B cell (primary cell): ENCODE results near the gene PNPLA2. TPM values are rescaled to one million over a fixed set of nuclear protein-coding genes. Genes with fewer than 3 reads are reported as not detected.

Experiments
- ATAC-seq: fragments of 200-7000 bp; cut with Tn5 transposase; one replicate; pipeline ENCODE4 v1.10.0; 2021; ENCODE audit warnings: low read depth, mild to moderate bottlenecking, moderate number of reproducible peaks, moderate library complexity
- CTCF ChIA-PET: fragments of 350-600 bp; sonication (Branson Sonifier 250); formaldehyde crosslinking; loops from one replicate; lab custom pipeline; 2021; ENCODE audit warnings: antibody characterized with exemption, inconsistent platforms; lab: Charles Lee
- POLR2A ChIA-PET: fragments of 350-600 bp; sonication (Branson Sonifier 250); formaldehyde crosslinking; loops from one replicate; lab custom pipeline; 2021; ENCODE audit warnings: antibody characterized with exemption; lab: Charles Lee
- DNase-seq: peaks from one replicate; pipeline ENCODE4 v3.0.0; 2013
- H2AFZ ChIP-seq: 2 replicates; pipeline ENCODE4 v1.6.1; 2012; ENCODE audit warnings: mild to moderate bottlenecking, low read depth, low read length; ENCODE audit not compliant: insufficient read depth, poor library complexity, severe bottlenecking
- H3K27ac ChIP-seq, 2 donors: 1 replicate in 1 of 2; 2 replicates in 1 of 2; pipeline ENCODE4 v1.5.1; 2012 to 2013; ENCODE audit warnings: low read length in 2 of 2, mild to moderate bottlenecking in 2 of 2, moderate library complexity in 1 of 2
- H3K27me3 ChIP-seq, 4 experiments: fragments of 200-600 bp in 1 of 4; sonication (generic) in 1 of 4; replicated peaks in 1 of 4; 1 replicate in 2 of 4; 2 replicates in 2 of 4; pipeline versions ENCODE4 v1.6.1 to v1.7.0; 2013 to 2016; ENCODE audit warnings: low read length in 3 of 4, mild to moderate bottlenecking in 2 of 4, mixed read lengths in 1 of 4, moderate library complexity in 1 of 4; ENCODE audit not compliant: insufficient read depth in 4 of 4, control insufficient read depth in 3 of 4; ENCODE audit errors: control extremely low read depth in 1 of 4
- H3K36me3 ChIP-seq, 2 experiments: replicated peaks in 1 of 2; 1 replicate in 1 of 2; 2 replicates in 1 of 2; pipeline versions ENCODE4 v1.6.1 to v1.7.1; 2013; ENCODE audit warnings: low read length in 1 of 2; ENCODE audit not compliant: insufficient read depth in 2 of 2, control insufficient read depth in 1 of 2; ENCODE audit errors: control extremely low read depth in 1 of 2, extremely low read depth in 1 of 2
- H3K4me1 ChIP-seq, 2 donors: fragments of 200-600 bp in 1 of 2; sonication (generic) in 1 of 2; 1 replicate in 1 of 2; 2 replicates in 1 of 2; pipeline versions ENCODE4 v1.5.1 to v1.6.1; 2013 to 2017; ENCODE audit warnings: low read length in 2 of 2; ENCODE audit not compliant: control insufficient read depth in 2 of 2, insufficient read depth in 2 of 2
- H3K4me2 ChIP-seq: replicated peaks from 2 replicates; pipeline ENCODE3; 2012; ENCODE audit warnings: mild to moderate bottlenecking, low read depth, low read length; ENCODE audit not compliant: poor library complexity, severe bottlenecking
- H3K4me3 ChIP-seq, 5 experiments: fragments of 200-600 bp in 1 of 5; sonication (generic) in 1 of 5; 1 replicate in 3 of 5; 2 replicates in 2 of 5; pipeline versions ENCODE4 v1.5.1 to v1.7.0; 2011 to 2016; ENCODE audit warnings: low read length in 4 of 5, mild to moderate bottlenecking in 4 of 5, low read depth in 2 of 5, control low read depth in 1 of 5, moderate library complexity in 1 of 5; ENCODE audit not compliant: insufficient read depth in 1 of 5; ENCODE audit errors: control extremely low read depth in 1 of 5, extremely low read depth in 1 of 5
- H3K79me2 ChIP-seq: fragments of 200-600 bp; sonication (generic); one replicate; pipeline ENCODE4 v1.6.0; 2016; ENCODE audit warnings: low read length; ENCODE audit not compliant: control insufficient read depth, insufficient read depth
- H3K9ac ChIP-seq: fragments of 200-600 bp; sonication (generic); 2 replicates; pipeline ENCODE4 v1.6.1; 2017; ENCODE audit warnings: mild to moderate bottlenecking, low read length, moderate library complexity
- H3K9me3 ChIP-seq, 3 donors: one replicate each; pipeline versions ENCODE4 v1.6.1 to v1.7.1; 2013; ENCODE audit warnings: low read length in 2 of 3; ENCODE audit not compliant: control insufficient read depth in 2 of 3, insufficient read depth in 1 of 3; ENCODE audit errors: control extremely low read depth in 1 of 3
- H4K20me1 ChIP-seq: 2 replicates; pipeline ENCODE4 v1.6.0; 2012; ENCODE audit warnings: mild to moderate bottlenecking, low read length; ENCODE audit not compliant: insufficient read depth, control insufficient read depth, poor library complexity, severe bottlenecking
- H3K27ac Mint-ChIP-seq: one replicate; pipeline ENCODE4 v1.8.0; 2021; ENCODE audit warnings: mixed read lengths
- H3K27me3 Mint-ChIP-seq: one replicate; pipeline ENCODE4 v1.8.0; 2021; ENCODE audit warnings: mixed read lengths
- H3K4me1 Mint-ChIP-seq: one replicate; pipeline ENCODE4 v1.8.0; 2021; ENCODE audit warnings: mixed read lengths
- H3K4me3 Mint-ChIP-seq: one replicate; pipeline ENCODE4 v1.8.0; 2021; ENCODE audit warnings: mixed read lengths
- H3K9me3 Mint-ChIP-seq: one replicate; pipeline ENCODE4 v1.8.0; 2022; ENCODE audit warnings: mixed read lengths; ENCODE audit not compliant: insufficient read depth
- EZH2 ChIP-seq: IDR thresholded peaks from 2 replicates; pipeline ENCODE4 v1.6.1; 2012; ENCODE audit warnings: borderline replicate concordance, low read depth, mild to moderate bottlenecking, moderate library complexity, low read length; ENCODE audit not compliant: insufficient read depth, poor library complexity, severe bottlenecking
- WGBS: methylation state at CpG from one replicate; pipeline ENCODE4 v1.1.5; 2013; ENCODE audit warnings: missing lambda C conversion rate; ENCODE audit not compliant: insufficient coverage; 5-methylcytosine and 5-hydroxymethylcytosine counted together
- intact Hi-C: fragments of 100-400 bp; cut with micrococcal nuclease; formaldehyde crosslinking; loops from one replicate; pipeline ENCODE4 v1.10.0; 2022
- polyA plus RNA-seq: library from polyadenylated mRNA; depleted of rRNA; stranded (reverse); fragments of >200 nt; gene quantifications from 2 replicates; pipeline ENCODE4 v1.2.3, GENCODE V29; 2012
- total RNA-seq, 2 donors: library from RNA; stranded (reverse); fragments of 120-200 nt in 1 of 2; gene quantifications; 1 replicate in 1 of 2; 2 replicates in 1 of 2; pipeline versions ENCODE4 v1.2.3 to v1.2.4, GENCODE V29; 2013 to 2022
- TF ChIP-seq, protein P1 (sequence below): fragments of 200-600 bp; IDR thresholded peaks from one replicate; pipeline ENCODE4 v1.8.0; 2022; ENCODE audit warnings: antibody characterized with exemption, mild to moderate bottlenecking

The PNPLA2 gene
- total and polyA plus RNA-seq, 2 donors (not counting 1 experiment from before 2014, with no cell fraction given) = 208 to 276 TPM

DNA sequence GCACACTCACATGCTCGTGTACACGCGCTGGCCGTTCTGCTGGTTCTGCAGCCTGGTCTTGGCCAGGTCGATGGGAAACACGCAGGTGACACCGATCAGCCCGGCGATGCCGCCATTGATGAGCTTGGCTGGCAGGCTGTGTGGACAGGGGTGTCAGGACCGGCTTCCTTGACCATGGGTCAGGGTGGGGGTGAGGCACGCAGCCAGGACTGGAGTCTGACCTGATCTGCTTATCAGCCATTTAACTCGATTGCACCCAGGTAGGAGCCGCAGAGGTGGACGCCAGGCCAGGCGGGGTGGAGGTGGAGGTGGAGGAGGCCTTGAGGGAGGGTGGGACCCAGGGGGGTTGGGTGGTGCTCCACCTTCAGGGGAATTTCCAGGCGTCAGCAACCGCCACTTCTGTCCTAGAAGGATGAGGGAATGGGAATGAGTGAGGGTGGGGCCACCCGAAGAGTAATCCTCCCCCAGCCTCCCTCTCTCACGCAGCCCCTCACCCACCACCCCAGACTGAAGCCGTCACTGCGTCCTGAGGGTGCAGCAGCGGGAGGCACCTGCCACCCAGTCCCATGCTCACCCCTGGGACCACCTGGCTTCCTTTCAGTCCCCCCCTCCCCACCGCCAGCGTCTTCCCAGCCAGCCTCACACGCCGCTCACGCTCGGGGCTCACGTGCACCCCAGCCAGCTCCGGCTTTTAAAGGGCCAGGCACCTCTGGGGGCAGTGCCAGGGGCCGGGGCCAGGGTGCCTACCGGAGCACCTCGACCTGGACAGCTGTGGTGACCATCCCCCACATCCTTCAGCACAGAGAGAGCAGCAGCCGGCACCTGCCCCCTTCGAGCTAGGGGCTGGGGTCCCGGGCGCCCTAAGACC, 23.7 kb upstream of the PNPLA2 start:
- Histone ChIP-seq H3K79me2 (peaks cover 44% of the 10 kb centered on the region), H3K9ac (peak overlapping the region; percentile 89), H3K36me3 (peaks cover 0 to 11% of the 10 kb centered on the region in 2 experiments), H3K27me3 (peaks cover 0 to 6% (median 0%) of the 10 kb centered on the region in 4 experiments), H3K4me3 (peak overlapping the region in 3 of 5 experiments; percentile 91 to 95 (median 94)), H3K4me2 (peak overlapping the region; percentile 99), H3K9me3 (peaks cover 0 to 2% (median 0%) of the 10 kb centered on the region in 3 donors), H4K20me1 (peaks cover 64% of the 10 kb centered on the region), H3K27ac (no peak overlapping the region), H3K4me1 (peaks cover 17 to 35% of the 10 kb centered on the region in 2 donors), H2AFZ (no peak overlapping the region)
- Mint-ChIP-seq H3K4me1 (peaks cover 20% of the 10 kb centered on the region), H3K4me3 (peak overlapping the region; percentile 67), H3K27me3 (no peaks in the 10 kb centered on the region), H3K9me3 (no peaks in the 10 kb centered on the region), H3K27ac (peak overlapping the region; percentile 59)
- intact Hi-C loops = loop anchor here (5.0 to 10.0 kb wide), 4 partner anchors 68 to 588 kb away; partner anchors contain the start of genes BET1L, HRAS, LRRC56 and PTDSS2
- WGBS = 67% methylated on average over 31 of the region's 38 CpGs
- TF ChIP-seq, protein P1, sequence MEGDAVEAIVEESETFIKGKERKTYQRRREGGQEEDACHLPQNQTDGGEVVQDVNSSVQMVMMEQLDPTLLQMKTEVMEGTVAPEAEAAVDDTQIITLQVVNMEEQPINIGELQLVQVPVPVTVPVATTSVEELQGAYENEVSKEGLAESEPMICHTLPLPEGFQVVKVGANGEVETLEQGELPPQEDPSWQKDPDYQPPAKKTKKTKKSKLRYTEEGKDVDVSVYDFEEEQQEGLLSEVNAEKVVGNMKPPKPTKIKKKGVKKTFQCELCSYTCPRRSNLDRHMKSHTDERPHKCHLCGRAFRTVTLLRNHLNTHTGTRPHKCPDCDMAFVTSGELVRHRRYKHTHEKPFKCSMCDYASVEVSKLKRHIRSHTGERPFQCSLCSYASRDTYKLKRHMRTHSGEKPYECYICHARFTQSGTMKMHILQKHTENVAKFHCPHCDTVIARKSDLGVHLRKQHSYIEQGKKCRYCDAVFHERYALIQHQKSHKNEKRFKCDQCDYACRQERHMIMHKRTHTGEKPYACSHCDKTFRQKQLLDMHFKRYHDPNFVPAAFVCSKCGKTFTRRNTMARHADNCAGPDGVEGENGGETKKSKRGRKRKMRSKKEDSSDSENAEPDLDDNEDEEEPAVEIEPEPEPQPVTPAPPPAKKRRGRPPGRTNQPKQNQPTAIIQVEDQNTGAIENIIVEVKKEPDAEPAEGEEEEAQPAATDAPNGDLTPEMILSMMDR = no peak
- TF ChIP-seq EZH2 = no peak
- no peak for DNase-seq
- no peak for ATAC-seq
- POLR2A ChIA-PET = interaction anchor here (0.6 to 1.5 kb wide), 5 partner anchors 25 to 426 kb away, joined by 3 to 11 read pairs (median 4); partner anchors contain the start of gene CD151
- CTCF ChIA-PET = interaction anchor here (1.3 to 1.6 kb wide), 2 partner anchors 11 to 24 kb away, joined by 4 read pairs; partner anchors contain the start of gene PNPLA2
